SHP77 treated with DMSO at 0.1 percent for 48 hours (cell line): ENCODE data around the gene ATP7A.

Experiments used
- DNase-seq: peaks from one replicate; lab custom pipeline; 2025; lab: John Stamatoyannopoulos, UW

Gene ATP7A

GRCh38 chrX:77945910-77946545 is 35.5 kb downstream of the ATP7A start:
- no peak for DNase-seq

GRCh38 chrX:77946571-77946970 is 36.1 kb downstream of the ATP7A start:
- no peak for DNase-seq

- no peak for DNase-seq
These were observed 39.3 kb downstream of the ATP7A start for GRCh38 chrX:77949840-77950239.

- no peak for DNase-seq
These were observed 41.7 kb downstream of the ATP7A start for GRCh38 chrX:77952173-77952572.

GRCh38 chrX:77953302-77953701 is 42.8 kb downstream of the ATP7A start:
- no peak for DNase-seq

- no peak for DNase-seq
These were observed 43.2 kb downstream of the ATP7A start for GRCh38 chrX:77953708-77954107.

GRCh38 chrX:77960567-77960966 is 50.1 kb downstream of the ATP7A start:
- no peak for DNase-seq

GRCh38 chrX:77961063-77961462 is 50.6 kb downstream of the ATP7A start:
- DNase-seq, result no peak

GRCh38 chrX:77962068-77962902 is 51.8 kb downstream of the ATP7A start:
- no peak for DNase-seq

- no peak for DNase-seq
These were observed 55.9 kb downstream of the ATP7A start for GRCh38 chrX:77966361-77966760.

GRCh38 chrX:77967631-77968030 is 57.1 kb downstream of the ATP7A start:
- DNase-seq, result no peak

- no peak for DNase-seq
These were observed 59.0 kb downstream of the ATP7A start, which contains the start of gene PGAM4 for GRCh38 chrX:77969538-77969937. Gene PGAM4, minus strand, starts transcription at chrX:77969638. Its CDS starts 0 bp downstream, at chrX:77969638.

GRCh38 chrX:77975755-77976154 is 65.3 kb downstream of the ATP7A start:
- no peak for DNase-seq

GRCh38 chrX:77977095-77977494 is 66.6 kb downstream of the ATP7A start:
- DNase-seq, result no peak

GRCh38 chrX:77977518-77977917 is 67.0 kb downstream of the ATP7A start:
- DNase-seq, result no peak

- no peak for DNase-seq
These were observed 69.4 kb downstream of the ATP7A start for GRCh38 chrX:77979870-77980269.

- DNase-seq, result no peak
These were observed 101.4 kb downstream of the ATP7A start for GRCh38 chrX:78011846-78012245.

GRCh38 chrX:78019586-78020483 is 109.3 kb downstream of the ATP7A start:
- no peak for DNase-seq

GRCh38 chrX:78024349-78025059 is 114.0 kb downstream of the ATP7A start:
- no peak for DNase-seq

- no peak for DNase-seq
These were observed 117.3 kb downstream of the ATP7A start for GRCh38 chrX:78027798-78028197.

- DNase-seq, result no peak
These were observed 119.2 kb downstream of the ATP7A start for GRCh38 chrX:78029663-78030062.

GRCh38 chrX:78035061-78035460 is 124.6 kb downstream of the ATP7A start:
- no peak for DNase-seq
